ENCODE results near the gene FBXL2. TPM values are rescaled to one million over a fixed set of nuclear protein-coding genes. Genes with fewer than 3 reads are reported as not detected.

FBXL2 gene
- total and polyA plus RNA-seq, 2 of the 8 experiments (the other 6 are each of a cell fraction or from before 2014, with no cell fraction given) = 3.1 to 5.4 TPM

DNA sequence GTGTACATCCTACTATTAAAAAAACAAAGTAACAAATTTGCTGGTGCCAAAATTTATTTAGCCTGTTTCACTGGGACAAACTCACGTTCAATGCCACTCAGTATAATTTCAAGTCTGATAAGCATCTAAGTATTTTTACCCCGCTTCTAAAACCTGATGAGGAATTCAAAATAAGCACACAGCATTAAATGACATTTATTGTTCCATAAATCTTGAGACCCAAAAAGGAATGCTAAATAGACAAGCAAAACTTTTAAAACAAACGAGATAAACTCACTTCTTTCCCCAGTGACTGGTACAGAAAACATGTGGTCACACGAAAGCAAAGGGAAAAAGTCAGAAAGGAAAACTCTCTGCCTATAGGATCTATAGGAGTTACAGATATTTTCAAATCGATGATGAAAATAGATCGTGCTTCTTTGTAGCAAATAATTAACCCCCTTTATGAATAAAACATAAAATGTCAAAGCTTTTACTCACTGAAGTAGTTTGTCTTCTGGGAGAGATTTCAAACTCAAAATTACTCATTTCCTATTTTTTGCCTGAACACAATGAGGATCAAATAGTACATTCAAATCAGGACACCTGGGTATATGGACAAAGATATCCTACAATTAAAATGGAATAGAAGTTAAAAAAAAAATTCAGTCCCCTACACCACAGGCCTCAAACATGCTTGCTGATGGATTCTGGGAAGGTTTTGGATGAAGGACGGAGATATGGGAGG lies 111.3 kb downstream of the FBXL2 start (continued):
- TF ChIP-seq TCF12 (IDR thresholded peaks at IDR 0.05; ENCODE audit: low read depth, low read length) (no peak), CHD1 (IDR thresholded peaks at IDR 0.05; ENCODE audit: low read depth, low read length) (no peak), CEBPB (IDR thresholded peaks at IDR 0.05; ENCODE audit: low read depth, low read length) (no peak), CBX5 (IDR thresholded peaks at IDR 0.05; ENCODE audit: low read depth, low read length) (no peak), RXRA (IDR thresholded peaks at IDR 0.05; ENCODE audit: insufficient read depth, low read depth, low read length) (no peak), BCL11A (IDR thresholded peaks at IDR 0.05; ENCODE audit: low read depth in 2 of 2, low read length in 2 of 2) (no peak), CTBP2 (IDR thresholded peaks at IDR 0.05; ENCODE audit: borderline replicate concordance, insufficient read depth, insufficient read length, low read length) (no peak), POLR2A (IDR thresholded peaks at IDR 0.05; ENCODE audit: control extremely low read depth in 1 of 2, low read depth in 2 of 2, low read length in 2 of 2) (no peak), JUND (IDR thresholded peaks at IDR 0.05; ENCODE audit: low read length) (no peak), JUN (IDR thresholded peaks at IDR 0.05; ENCODE audit: low read depth, low read length) (no peak), GTF2F1 (IDR thresholded peaks at IDR 0.05; ENCODE audit: borderline replicate concordance, low read depth, low read length) (no peak)

Data from H1 (cell line).